ENCODE measurements around the gene TSPAN32. TPM values are rescaled to one million over a fixed set of nuclear protein-coding genes. Genes with fewer than 3 reads are reported as not detected.

TSPAN32 gene
- total and polyA plus RNA-seq, 2 donors (not counting 1 experiment from before 2014, with no cell fraction given): 0.17 TPM; not detected in 1

- no peak for TF ChIP-seq CTCF (conservative IDR thresholded peaks at IDR 0.05 in 1 of 2, IDR thresholded peaks at IDR 0.05 in 1 of 2; ENCODE audit: low read depth in 1 of 2, low read length in 2 of 2)
- DNase-seq (ENCODE audit: low read depth in 2 of 2): peak; percentile 85 to 94
- H3K79me2 ChIP-seq (ENCODE audit: control insufficient read depth, insufficient read depth, low read length): no peaks in the 10 kb centered on the region
- peaks cover 9% of the 10 kb centered on the region for H3K4me1 ChIP-seq (ENCODE audit: control insufficient read depth, extremely low read depth, insufficient read depth, low read length)
- H3K9me3 ChIP-seq (ENCODE audit: control insufficient read depth, insufficient read depth, low read depth, low read length): no peaks in the 10 kb centered on the region
- H2AFZ ChIP-seq (ENCODE audit: low read length): peak overlapping the region; percentile 71
- peak overlapping the region; percentile 58 for H3K9ac ChIP-seq (ENCODE audit: insufficient read depth, low read length)
- no peaks in the 10 kb centered on the region for H3K27me3 ChIP-seq (ENCODE audit: control insufficient read depth, insufficient read depth, low read length)
- H4K20me1 ChIP-seq (ENCODE audit: control insufficient read depth, extremely low read depth, insufficient read depth, low read length): no peaks in the 10 kb centered on the region
- H3K4me2 ChIP-seq (ENCODE audit: extremely low read depth, insufficient read depth, low read length): peak overlapping the region; percentile 92
- H3K27ac ChIP-seq (ENCODE audit: insufficient read depth, low read length): peak overlapping the region; percentile 81
- no peaks in the 10 kb centered on the region for H3K36me3 ChIP-seq (ENCODE audit: control insufficient read depth, insufficient read depth, low read length)
- peak overlapping the region in 2 of 4 experiments; percentile 27 to 46 for H3K4me3 ChIP-seq (replicated peaks in 1 of 4; ENCODE audit: control extremely low read depth in 1 of 4, insufficient read depth in 1 of 4, low read depth in 3 of 4, low read length in 4 of 4)
Measured at GRCh38 chr11:2306452-2306823, 4.6 kb downstream of the TSPAN32 start.

GRCh38 chr11:2306877-2307500 is 5.2 kb downstream of the TSPAN32 start:
- H4K20me1 ChIP-seq (ENCODE audit: control insufficient read depth, extremely low read depth, insufficient read depth, low read length): no peaks in the 10 kb centered on the region
- no peak overlapping the region for H3K4me2 ChIP-seq (ENCODE audit: extremely low read depth, insufficient read depth, low read length)
- no peaks in the 10 kb centered on the region for H3K79me2 ChIP-seq (ENCODE audit: control insufficient read depth, insufficient read depth, low read length)
- no peak overlapping the region for H3K27ac ChIP-seq (ENCODE audit: insufficient read depth, low read length)
- DNase-seq (ENCODE audit: low read depth in 2 of 2): peak in 1 of 2 donors; percentile 45
- no peak overlapping the region for H2AFZ ChIP-seq (ENCODE audit: low read length)
- H3K4me1 ChIP-seq (ENCODE audit: control insufficient read depth, extremely low read depth, insufficient read depth, low read length): peaks cover 9% of the 10 kb centered on the region
- no peaks in the 10 kb centered on the region for H3K9me3 ChIP-seq (ENCODE audit: control insufficient read depth, insufficient read depth, low read depth, low read length)
- no peaks in the 10 kb centered on the region for H3K27me3 ChIP-seq (ENCODE audit: control insufficient read depth, insufficient read depth, low read length)
- H3K9ac ChIP-seq (ENCODE audit: insufficient read depth, low read length): no peak overlapping the region
- H3K36me3 ChIP-seq (ENCODE audit: control insufficient read depth, insufficient read depth, low read length): no peaks in the 10 kb centered on the region
- no peak overlapping the region for H3K4me3 ChIP-seq (replicated peaks in 1 of 4; ENCODE audit: control extremely low read depth in 1 of 4, insufficient read depth in 1 of 4, low read depth in 3 of 4, low read length in 4 of 4)
- TF ChIP-seq CTCF (conservative IDR thresholded peaks at IDR 0.05 in 1 of 2, IDR thresholded peaks at IDR 0.05 in 1 of 2; ENCODE audit: low read depth in 1 of 2, low read length in 2 of 2) (no peak), EZH2 (IDR thresholded peaks at IDR 0.05; ENCODE audit: low read length, missing control alignments) (no peak)

- no peaks in the 10 kb centered on the region for H4K20me1 ChIP-seq (ENCODE audit: control insufficient read depth, extremely low read depth, insufficient read depth, low read length)
- H3K4me1 ChIP-seq (ENCODE audit: control insufficient read depth, extremely low read depth, insufficient read depth, low read length): peaks cover 12% of the 10 kb centered on the region
- H3K27me3 ChIP-seq (ENCODE audit: control insufficient read depth, insufficient read depth, low read length): no peaks in the 10 kb centered on the region
- no peak overlapping the region for H3K4me2 ChIP-seq (ENCODE audit: extremely low read depth, insufficient read depth, low read length)
- H3K27ac ChIP-seq (ENCODE audit: insufficient read depth, low read length): no peak overlapping the region
- no peaks in the 10 kb centered on the region for H3K36me3 ChIP-seq (ENCODE audit: control insufficient read depth, insufficient read depth, low read length)
- TF ChIP-seq CTCF (conservative IDR thresholded peaks at IDR 0.05 in 1 of 2, IDR thresholded peaks at IDR 0.05 in 1 of 2; ENCODE audit: low read depth in 1 of 2, low read length in 2 of 2) (no peak), EZH2 (IDR thresholded peaks at IDR 0.05; ENCODE audit: low read length, missing control alignments) (no peak)
- H3K9me3 ChIP-seq (ENCODE audit: control insufficient read depth, insufficient read depth, low read depth, low read length): no peaks in the 10 kb centered on the region
- H3K9ac ChIP-seq (ENCODE audit: insufficient read depth, low read length): no peak overlapping the region
- H3K4me3 ChIP-seq (replicated peaks in 1 of 4; ENCODE audit: control extremely low read depth in 1 of 4, insufficient read depth in 1 of 4, low read depth in 3 of 4, low read length in 4 of 4): no peak overlapping the region
- H2AFZ ChIP-seq (ENCODE audit: low read length): no peak overlapping the region
- DNase-seq (ENCODE audit: low read depth in 2 of 2): no peak
- H3K79me2 ChIP-seq (ENCODE audit: control insufficient read depth, insufficient read depth, low read length): no peaks in the 10 kb centered on the region
Measured at GRCh38 chr11:2307501-2308331, 5.9 kb downstream of the TSPAN32 start.

Measured in fibroblast of lung (primary cell).